Skin epidermis (tissue), 12 donors: ENCODE data around the gene ANKLE1.
A peak's percentile ranks its signal among the peaks of the same experiment; 100 is the strongest.
"Not testable (repeated sequence)": the region's sequence is repeated elsewhere in the genome, so short reads cannot be mapped to it uniquely, and the experiment has no call there.

Experiments used
- H3K27ac ChIP-seq, 21 experiments: fragments of 200-600 bp; sonication (generic) in 11 of 21; one replicate each; pipeline ENCODE4 v1.5.0; 2020; ENCODE audit warnings: mild to moderate bottlenecking in 3 of 21, inconsistent platforms in 2 of 21, moderate library complexity in 2 of 21
- H3K4me3 ChIP-seq, 7 experiments: fragments of 200-600 bp; sonication (generic) in 2 of 7; one replicate each; pipeline ENCODE4 v1.5.0; 2020; ENCODE audit warnings: inconsistent platforms in 2 of 7, mild to moderate bottlenecking in 2 of 7, moderate library complexity in 1 of 7

Gene ANKLE1

GRCh38 chr19:17275441-17276175, 6.1 kb upstream of the ANKLE1 start:
- Histone ChIP-seq H3K27ac (no peak overlapping the region), H3K4me3 (no peak overlapping the region)

- no peak overlapping the region for H3K4me3 ChIP-seq
- no peak overlapping the region for H3K27ac ChIP-seq
These were observed 2.3 kb upstream of the ANKLE1 start for GRCh38 chr19:17279436-17279835.

GRCh38 chr19:17282488-17283125, 906 bp downstream of the ANKLE1 start:
- peak overlapping the region in 6 of 7 experiments; percentile 6 to 38 (median 30) for H3K4me3 ChIP-seq
- peak overlapping the region in 1 of 21 experiments; percentile 23 for H3K27ac ChIP-seq

GRCh38 chr19:17283504-17283996, 1.8 kb downstream of the ANKLE1 start:
- H3K4me3 ChIP-seq: no peak overlapping the region
- no peak overlapping the region for H3K27ac ChIP-seq

GRCh38 chr19:17285415-17286135, 3.9 kb downstream of the ANKLE1 start:
- no peak overlapping the region for H3K4me3 ChIP-seq
- no peak overlapping the region for H3K27ac ChIP-seq

- Histone ChIP-seq H3K4me3 (no peak overlapping the region), H3K27ac (no peak overlapping the region)
These were observed 4.6 kb downstream of the ANKLE1 start for GRCh38 chr19:17286263-17286662.

GRCh38 chr19:17286752-17287151, 5.1 kb downstream of the ANKLE1 start:
- Histone ChIP-seq H3K4me3 (no peak overlapping the region), H3K27ac (no peak overlapping the region)

GRCh38 chr19:17289489-17289888, 7.8 kb downstream of the ANKLE1 start:
- H3K4me3 ChIP-seq: no peak overlapping the region
- H3K27ac ChIP-seq: no peak overlapping the region

- H3K4me3 ChIP-seq: peak overlapping the region; percentile 38 to 55 (median 47)
- peak overlapping the region in 16 of 21 experiments; percentile 1 to 80 (median 54) for H3K27ac ChIP-seq
These were observed 10.8 kb downstream of the ANKLE1 start for GRCh38 chr19:17292301-17293074.

- no peak overlapping the region for H3K27ac ChIP-seq
These were observed 11.9 kb downstream of the ANKLE1 start for GRCh38 chr19:17293605-17294004.

GRCh38 chr19:17294051-17294891, 12.6 kb downstream of the ANKLE1 start:
- Histone ChIP-seq H3K4me3 (no peak overlapping the region), H3K27ac (no peak overlapping the region)

More at GRCh38 chr19:17293605-17294004, 11.9 kb downstream of the ANKLE1 start:
- no peak overlapping the region for H3K4me3 ChIP-seq

- H3K27ac ChIP-seq, H3K4me3 ChIP-seq: not testable (repeated sequence)
These were observed 13.8 kb downstream of the ANKLE1 start for GRCh38 chr19:17295551-17295950.

GRCh38 chr19:17296273-17296672, 14.6 kb downstream of the ANKLE1 start:
- Histone ChIP-seq H3K4me3 (no peak overlapping the region), H3K27ac (no peak overlapping the region)

GRCh38 chr19:17296976-17297375, 15.3 kb downstream of the ANKLE1 start:
- peak overlapping the region in 1 of 21 experiments; percentile 26 for H3K27ac ChIP-seq
- no peak overlapping the region for H3K4me3 ChIP-seq

- Histone ChIP-seq H3K4me3 (no peak overlapping the region), H3K27ac (no peak overlapping the region)
These were observed 19.4 kb downstream of the ANKLE1 start for GRCh38 chr19:17300992-17301619.

- Histone ChIP-seq H3K4me3 (peak overlapping the region; percentile 44 to 86 (median 78)), H3K27ac (peak overlapping the region in 20 of 21 experiments; percentile 2 to 89 (median 76))
These were observed 20.9 kb downstream of the ANKLE1 start for GRCh38 chr19:17302391-17303166.

GRCh38 chr19:17303167-17303939, 21.7 kb downstream of the ANKLE1 start, which contains the start of gene ABHD8:
Gene ABHD8 (minus strand): TSS chr19:17303425. CDS start chr19:17301616, 1,809 bp downstream.
- Histone ChIP-seq H3K4me3 (peak within 1 kb of the TSS; percentile 44 to 86 (median 78)), H3K27ac (peak within 1 kb of the TSS in 20 of 21 experiments; percentile 2 to 89 (median 76))
